ENCODE measurements around the gene TRMT2B.
A peak's percentile ranks its signal among the peaks of the same experiment; 100 is the strongest.
"Not testable (repeated sequence)": the region's sequence is repeated elsewhere in the genome, so short reads cannot be mapped to it uniquely, and the experiment has no call there.

Gene TRMT2B

GRCh38 chrX:101057093-101057714, 5.3 kb upstream of the TRMT2B start:
- Histone ChIP-seq H3K27me3 (replicated peaks; ENCODE audit: control insufficient read depth, insufficient read depth, low read length) (no peaks in the 10 kb centered on the region), H3K36me3 (ENCODE audit: control insufficient read depth, insufficient read depth, low read length) (no peaks in the 10 kb centered on the region), H3K4me3 (replicated peaks; ENCODE audit: low read depth, low read length) (no peak overlapping the region)
- peak; percentile 18 for DNase-seq (ENCODE audit: extremely low read depth, insufficient read length)
- TF ChIP-seq, protein P1, sequence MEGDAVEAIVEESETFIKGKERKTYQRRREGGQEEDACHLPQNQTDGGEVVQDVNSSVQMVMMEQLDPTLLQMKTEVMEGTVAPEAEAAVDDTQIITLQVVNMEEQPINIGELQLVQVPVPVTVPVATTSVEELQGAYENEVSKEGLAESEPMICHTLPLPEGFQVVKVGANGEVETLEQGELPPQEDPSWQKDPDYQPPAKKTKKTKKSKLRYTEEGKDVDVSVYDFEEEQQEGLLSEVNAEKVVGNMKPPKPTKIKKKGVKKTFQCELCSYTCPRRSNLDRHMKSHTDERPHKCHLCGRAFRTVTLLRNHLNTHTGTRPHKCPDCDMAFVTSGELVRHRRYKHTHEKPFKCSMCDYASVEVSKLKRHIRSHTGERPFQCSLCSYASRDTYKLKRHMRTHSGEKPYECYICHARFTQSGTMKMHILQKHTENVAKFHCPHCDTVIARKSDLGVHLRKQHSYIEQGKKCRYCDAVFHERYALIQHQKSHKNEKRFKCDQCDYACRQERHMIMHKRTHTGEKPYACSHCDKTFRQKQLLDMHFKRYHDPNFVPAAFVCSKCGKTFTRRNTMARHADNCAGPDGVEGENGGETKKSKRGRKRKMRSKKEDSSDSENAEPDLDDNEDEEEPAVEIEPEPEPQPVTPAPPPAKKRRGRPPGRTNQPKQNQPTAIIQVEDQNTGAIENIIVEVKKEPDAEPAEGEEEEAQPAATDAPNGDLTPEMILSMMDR (IDR thresholded peaks at IDR 0.05; ENCODE audit: insufficient read depth, low read length, poor library complexity, severe bottlenecking) = no peak

- not testable (repeated sequence) for DNase-seq (ENCODE audit: extremely low read depth, insufficient read length); H3K27me3 ChIP-seq (replicated peaks; ENCODE audit: control insufficient read depth, insufficient read depth, low read length); H3K4me3 ChIP-seq (replicated peaks; ENCODE audit: low read depth, low read length); H3K36me3 ChIP-seq (ENCODE audit: control insufficient read depth, insufficient read depth, low read length)
Measured at GRCh38 chrX:101056551-101056950, 4.6 kb upstream of the TRMT2B start.

- TF ChIP-seq, protein P1 (IDR thresholded peaks at IDR 0.05; ENCODE audit: insufficient read depth, low read length, poor library complexity, severe bottlenecking) = no peak
- Histone ChIP-seq H3K4me3 (replicated peaks; ENCODE audit: low read depth, low read length) (peak overlapping the region; percentile 75), H3K27me3 (replicated peaks; ENCODE audit: control insufficient read depth, insufficient read depth, low read length) (no peaks in the 10 kb centered on the region), H3K36me3 (ENCODE audit: control insufficient read depth, insufficient read depth, low read length) (no peaks in the 10 kb centered on the region)
- DNase-seq (ENCODE audit: extremely low read depth, insufficient read length) = no peak
Measured at GRCh38 chrX:101051153-101051548, 760 bp downstream of the TRMT2B start.

DNA sequence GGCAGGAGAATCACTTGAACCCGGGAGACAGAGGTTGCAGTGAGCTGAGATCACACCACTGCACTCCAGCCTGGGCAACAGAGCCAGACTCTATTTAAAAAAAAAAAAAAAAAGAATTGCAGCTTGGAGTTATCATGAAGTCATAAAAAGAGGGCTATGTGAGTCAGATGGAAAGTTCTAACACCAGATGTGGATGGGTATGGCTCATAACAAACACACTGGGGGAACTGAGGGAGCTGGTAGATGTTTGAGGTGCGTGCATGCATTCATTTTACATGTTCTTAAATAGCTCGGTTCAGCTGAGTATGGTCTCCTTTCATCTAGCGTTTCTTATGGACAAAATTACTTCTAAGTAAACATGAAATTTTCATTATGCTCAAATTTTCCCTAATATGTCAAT, 11.7 kb downstream of the TRMT2B start:
- DNase-seq (ENCODE audit: extremely low read depth, insufficient read length) = no peak
- H3K27me3 ChIP-seq (replicated peaks; ENCODE audit: control insufficient read depth, insufficient read depth, low read length) = no peaks in the 10 kb centered on the region
- TF ChIP-seq, protein P1 (IDR thresholded peaks at IDR 0.05; ENCODE audit: insufficient read depth, low read length, poor library complexity, severe bottlenecking) = no peak
- H3K36me3 ChIP-seq (ENCODE audit: control insufficient read depth, insufficient read depth, low read length) = no peaks in the 10 kb centered on the region; the same call in 1 of the 2 replicates
- H3K4me3 ChIP-seq (replicated peaks; ENCODE audit: low read depth, low read length) = no peak overlapping the region

DNA sequence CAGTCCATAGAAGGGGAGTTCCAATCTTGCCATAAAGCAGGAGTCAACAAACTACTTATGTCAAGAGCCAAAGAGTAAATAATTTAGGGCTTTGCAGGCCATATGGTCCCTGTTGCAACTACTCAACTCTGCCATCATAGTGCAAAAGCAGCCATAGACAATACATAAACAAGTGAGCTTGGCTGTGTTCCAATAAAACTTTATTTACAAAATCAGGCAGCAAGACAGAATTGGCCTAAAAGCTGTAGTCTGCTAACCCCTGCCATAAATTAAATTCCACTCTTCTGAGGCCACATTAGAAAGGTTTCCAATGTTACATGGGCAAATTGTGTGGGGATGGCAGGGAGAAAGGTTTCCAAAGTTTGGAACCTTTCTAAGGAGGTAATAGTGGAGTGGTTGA, 14.7 kb downstream of the TRMT2B start:
- TF ChIP-seq, protein P1 (IDR thresholded peaks at IDR 0.05; ENCODE audit: insufficient read depth, low read length, poor library complexity, severe bottlenecking) = no peak
- H3K27me3 ChIP-seq (replicated peaks; ENCODE audit: control insufficient read depth, insufficient read depth, low read length) = no peaks in the 10 kb centered on the region
- no peak for DNase-seq (ENCODE audit: extremely low read depth, insufficient read length)

GRCh38 chrX:101029665-101030064, 22.2 kb downstream of the TRMT2B start:
- TF ChIP-seq, protein P1 (IDR thresholded peaks at IDR 0.05; ENCODE audit: insufficient read depth, low read length, poor library complexity, severe bottlenecking) = no peak
- Histone ChIP-seq H3K36me3 (ENCODE audit: control insufficient read depth, insufficient read depth, low read length) (no peaks in the 10 kb centered on the region), H3K4me3 (replicated peaks; ENCODE audit: low read depth, low read length) (no peak overlapping the region), H3K27me3 (replicated peaks; ENCODE audit: control insufficient read depth, insufficient read depth, low read length) (no peaks in the 10 kb centered on the region)
- no peak for DNase-seq (ENCODE audit: extremely low read depth, insufficient read length)

More for the DNA sequence above, 14.7 kb downstream of the TRMT2B start:
- H3K4me3 ChIP-seq (replicated peaks; ENCODE audit: low read depth, low read length) = no peak overlapping the region
- peaks cover 1% of the 10 kb centered on the region for H3K36me3 ChIP-seq (ENCODE audit: control insufficient read depth, insufficient read depth, low read length)

All from GM06990 (cell line).